Prostate gland (tissue), 2 donors: ENCODE data around the gene ZMYM5. TPM values are rescaled to one million over a fixed set of nuclear protein-coding genes. Genes with fewer than 3 reads are reported as not detected.

Source experiments
- DNase-seq: peaks from one replicate; pipeline ENCODE4 v3.0.0-alpha.2; 2019; ENCODE audit warnings: low spot score
- H3K27ac ChIP-seq, 2 donors: fragments of 200-600 bp; sonication (generic); 2 replicates each; pipeline ENCODE4 v1.5.1; 2017 to 2019
- H3K27me3 ChIP-seq: fragments of 200-600 bp; sonication (generic); replicated peaks from 2 replicates; pipeline ENCODE4 v1.5.1; 2019; ENCODE audit not compliant: insufficient read depth
- H3K36me3 ChIP-seq, 2 donors: fragments of 200-600 bp; sonication (generic); 1 replicate in 1 of 2; 2 replicates in 1 of 2; pipeline versions ENCODE4 v1.5.1 to v1.8.1; 2017 to 2019
- H3K4me1 ChIP-seq: fragments of 200-600 bp; sonication (generic); replicated peaks from 2 replicates; pipeline ENCODE4 v1.5.1; 2019
- H3K4me3 ChIP-seq, 2 donors: fragments of 200-600 bp; sonication (generic); 2 replicates each; pipeline ENCODE4 v1.5.1; 2017 to 2019
- H3K9me3 ChIP-seq: fragments of 200-600 bp; sonication (generic); 2 replicates; pipeline ENCODE4 v1.5.1; 2017
- CTCF ChIP-seq, 4 experiments: fragments of 200-600 bp in 2 of 4; fragments of 450-650 bp in 2 of 4; sonication (generic) in 2 of 4; IDR thresholded peaks; 1 replicate in 3 of 4; 2 replicates in 1 of 4; pipeline ENCODE4 v1.5.1; 2016 to 2019; ENCODE audit warnings: antibody characterized with exemption in 4 of 4, mild to moderate bottlenecking in 2 of 4, moderate library complexity in 2 of 4
- POLR2A ChIP-seq: fragments of 450-650 bp; IDR thresholded peaks from one replicate; pipeline ENCODE4 v1.6.1; 2016; ENCODE audit warnings: antibody characterized with exemption, mild to moderate bottlenecking
- POLR2AphosphoS5 ChIP-seq: sonication (generic); formaldehyde crosslinking; IDR thresholded peaks from one replicate; pipeline ENCODE4 v1.6.1; 2017; ENCODE audit warnings: antibody characterized with exemption
- WGBS: methylation state at CpG from one replicate; pipeline ENCODE4 v1.1.5; 2018; 5-methylcytosine and 5-hydroxymethylcytosine counted together
- intact Hi-C: fragments of 100-400 bp; cut with DNase I; formaldehyde crosslinking; loops from one replicate; pipeline ENCODE4 v1.14.2; 2022
- total RNA-seq, 2 donors: library from RNA; depleted of rRNA; stranded (reverse); fragments of >200 nt; gene quantifications; one replicate each; pipeline ENCODE4 v1.1.0, GENCODE V29; 2016

Gene ZMYM5
- total RNA-seq, 2 donors from 2014 or later, result 19.6 to 21.5 TPM

DNA sequence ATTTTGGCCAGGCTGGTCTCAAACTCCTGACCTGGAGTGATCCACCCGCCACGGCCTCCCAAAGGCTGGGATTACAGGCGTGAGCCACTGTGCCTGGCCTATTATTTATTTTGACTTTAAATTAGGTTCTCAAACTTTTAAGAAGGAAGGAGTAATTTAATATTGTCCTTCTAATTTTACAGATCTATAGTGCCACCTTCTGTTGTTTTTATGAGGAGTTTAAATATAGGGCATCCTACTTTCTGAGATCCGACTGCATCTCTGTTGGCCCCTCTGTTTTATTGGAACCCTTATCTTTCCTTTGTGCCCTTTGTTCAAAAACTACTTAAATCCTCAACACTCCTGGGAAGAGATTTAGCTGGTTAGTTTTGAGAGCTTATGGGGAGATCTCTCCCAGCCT is 25.4 kb upstream of the ZMYM5 start:
- Histone ChIP-seq H3K27me3 (no peaks in the 10 kb centered on the region), H3K36me3 (no peaks in the 10 kb centered on the region), H3K27ac (no peak overlapping the region), H3K4me1 (no peaks in the 10 kb centered on the region), H3K4me3 (no peak overlapping the region), H3K9me3 (no peaks in the 10 kb centered on the region)
- WGBS, result 59% methylated on average over 4 of the region's 4 CpGs
- no peak for DNase-seq
- intact Hi-C loops, result no loop called here
- TF ChIP-seq CTCF (IDR thresholded peaks at IDR 0.05) (no peak), POLR2AphosphoS5 (no peak), POLR2A (no peak)

DNA sequence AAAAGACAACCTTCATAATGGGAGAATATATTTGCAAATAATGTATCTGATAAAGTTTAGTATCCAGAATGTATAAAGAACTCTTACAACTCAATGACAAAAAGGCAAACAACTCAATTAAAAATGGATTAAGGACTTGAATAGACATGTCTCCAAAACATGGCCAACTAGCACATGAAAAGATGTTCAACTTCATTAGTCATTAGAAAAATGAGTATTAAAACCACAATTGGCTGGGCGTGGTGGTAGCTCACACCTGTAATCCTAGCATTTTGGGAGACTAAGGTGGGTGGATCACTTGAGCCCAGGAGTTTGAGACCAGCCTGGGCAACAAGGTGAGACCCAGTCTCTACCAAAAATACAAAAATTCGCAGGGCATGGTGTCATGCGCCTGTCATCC is 18.8 kb upstream of the ZMYM5 start:
- Histone ChIP-seq H3K9me3 (no peaks in the 10 kb centered on the region), H3K27me3 (no peaks in the 10 kb centered on the region), H3K36me3 (no peaks in the 10 kb centered on the region), H3K4me3 (no peak overlapping the region), H3K27ac (no peak overlapping the region), H3K4me1 (no peaks in the 10 kb centered on the region)
- intact Hi-C loops, result no loop called here
- no peak for DNase-seq
- WGBS, result 86% methylated on average over 3 of the region's 3 CpGs
- TF ChIP-seq POLR2A (no peak), CTCF (IDR thresholded peaks at IDR 0.05) (no peak), POLR2AphosphoS5 (no peak)

GRCh38 chr13:19881641-19882040 is 18.2 kb upstream of the ZMYM5 start:
- WGBS, result 92% methylated on average over 7 of the region's 7 CpGs
- DNase-seq, result no peak

GRCh38 chr13:19864746-19865309 is 1.4 kb upstream of the ZMYM5 start:
- H3K9me3 ChIP-seq, result no peaks in the 10 kb centered on the region
- H3K36me3 ChIP-seq, result no peaks in the 10 kb centered on the region
- H3K27me3 ChIP-seq, result no peaks in the 10 kb centered on the region
- WGBS, result 13% methylated on average over 26 of the region's 26 CpGs
- no peaks in the 10 kb centered on the region for H3K4me1 ChIP-seq
- intact Hi-C loops, result loop anchor here (5.0 kb wide), 3 partner anchors 83 to 233 kb away; partner anchors contain the start of genes MPHOSPH8, PSPC1 and ZMYM2
- DNase-seq, result peak; percentile 61
- peak overlapping the region; percentile 97 to 99 for H3K27ac ChIP-seq
- TF ChIP-seq POLR2AphosphoS5 (peak; percentile 30), CTCF (IDR thresholded peaks at IDR 0.05) (peak; percentile 63 to 75 (median 70)), POLR2A (no peak)
- H3K4me3 ChIP-seq, result peak overlapping the region; percentile 86 to 90

More at GRCh38 chr13:19881641-19882040, 18.2 kb upstream of the ZMYM5 start:
- no peaks in the 10 kb centered on the region for H3K36me3 ChIP-seq
- H3K27ac ChIP-seq, result no peak overlapping the region
- no peak overlapping the region for H3K4me3 ChIP-seq
- no peaks in the 10 kb centered on the region for H3K9me3 ChIP-seq
- TF ChIP-seq CTCF (IDR thresholded peaks at IDR 0.05), result no peak
- TF ChIP-seq POLR2AphosphoS5, result no peak
- no peak for TF ChIP-seq POLR2A
- no peaks in the 10 kb centered on the region for H3K27me3 ChIP-seq
- H3K4me1 ChIP-seq, result no peaks in the 10 kb centered on the region
- intact Hi-C loops, result no loop called here
